GM12875 (cell line): ENCODE results near the gene MCOLN1.
A peak's percentile ranks its signal among the peaks of the same experiment; 100 is the strongest.
"Not testable (repeated sequence)": the region's sequence is repeated elsewhere in the genome, so short reads cannot be mapped to it uniquely, and the experiment has no call there.

Experiments
- H3K4me3 ChIP-seq: one replicate; pipeline ENCODE4 v1.5.1; 2011; ENCODE audit warnings: low read depth, low read length, control low read depth
- TF ChIP-seq, protein P1 (sequence below): IDR thresholded peaks from 2 replicates; pipeline ENCODE4 v1.5.1; 2011; ENCODE audit warnings: low read depth, mild to moderate bottlenecking, control low read depth, inconsistent platforms, low read length, moderate library complexity, borderline replicate concordance; ENCODE audit not compliant: insufficient read depth

Gene MCOLN1

DNA sequence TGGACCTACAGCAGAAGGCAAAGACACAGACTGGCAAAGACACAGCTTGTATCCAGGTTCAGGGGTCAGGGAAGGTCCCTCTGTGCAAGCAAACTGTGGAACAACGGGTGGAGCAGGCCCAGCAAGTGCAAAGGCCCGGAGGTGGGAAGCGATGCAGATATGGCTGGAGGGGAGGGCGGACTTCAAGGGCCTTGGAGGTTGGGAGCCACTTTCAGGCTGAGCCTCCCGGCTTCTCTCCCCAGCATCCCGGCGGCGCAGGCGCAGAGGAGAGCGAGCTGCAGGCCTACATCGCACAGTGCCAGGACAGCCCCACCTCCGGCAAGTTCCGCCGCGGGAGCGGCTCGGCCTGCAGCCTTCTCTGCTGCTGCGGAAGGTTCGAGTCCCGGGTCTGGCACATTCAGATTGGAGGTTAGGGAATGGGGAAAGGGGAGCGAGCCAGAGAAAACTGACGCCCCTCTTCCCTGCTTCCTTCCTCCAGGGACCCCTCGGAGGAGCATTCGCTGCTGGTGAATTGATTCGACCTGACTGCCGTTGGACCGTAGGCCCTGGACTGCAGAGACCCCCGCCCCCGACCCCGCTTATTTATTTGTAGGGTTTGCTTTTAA is 11.0 kb downstream of the MCOLN1 start:
- TF ChIP-seq, protein P1, sequence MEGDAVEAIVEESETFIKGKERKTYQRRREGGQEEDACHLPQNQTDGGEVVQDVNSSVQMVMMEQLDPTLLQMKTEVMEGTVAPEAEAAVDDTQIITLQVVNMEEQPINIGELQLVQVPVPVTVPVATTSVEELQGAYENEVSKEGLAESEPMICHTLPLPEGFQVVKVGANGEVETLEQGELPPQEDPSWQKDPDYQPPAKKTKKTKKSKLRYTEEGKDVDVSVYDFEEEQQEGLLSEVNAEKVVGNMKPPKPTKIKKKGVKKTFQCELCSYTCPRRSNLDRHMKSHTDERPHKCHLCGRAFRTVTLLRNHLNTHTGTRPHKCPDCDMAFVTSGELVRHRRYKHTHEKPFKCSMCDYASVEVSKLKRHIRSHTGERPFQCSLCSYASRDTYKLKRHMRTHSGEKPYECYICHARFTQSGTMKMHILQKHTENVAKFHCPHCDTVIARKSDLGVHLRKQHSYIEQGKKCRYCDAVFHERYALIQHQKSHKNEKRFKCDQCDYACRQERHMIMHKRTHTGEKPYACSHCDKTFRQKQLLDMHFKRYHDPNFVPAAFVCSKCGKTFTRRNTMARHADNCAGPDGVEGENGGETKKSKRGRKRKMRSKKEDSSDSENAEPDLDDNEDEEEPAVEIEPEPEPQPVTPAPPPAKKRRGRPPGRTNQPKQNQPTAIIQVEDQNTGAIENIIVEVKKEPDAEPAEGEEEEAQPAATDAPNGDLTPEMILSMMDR, result no peak
- peak overlapping the region; percentile 34 for H3K4me3 ChIP-seq

DNA sequence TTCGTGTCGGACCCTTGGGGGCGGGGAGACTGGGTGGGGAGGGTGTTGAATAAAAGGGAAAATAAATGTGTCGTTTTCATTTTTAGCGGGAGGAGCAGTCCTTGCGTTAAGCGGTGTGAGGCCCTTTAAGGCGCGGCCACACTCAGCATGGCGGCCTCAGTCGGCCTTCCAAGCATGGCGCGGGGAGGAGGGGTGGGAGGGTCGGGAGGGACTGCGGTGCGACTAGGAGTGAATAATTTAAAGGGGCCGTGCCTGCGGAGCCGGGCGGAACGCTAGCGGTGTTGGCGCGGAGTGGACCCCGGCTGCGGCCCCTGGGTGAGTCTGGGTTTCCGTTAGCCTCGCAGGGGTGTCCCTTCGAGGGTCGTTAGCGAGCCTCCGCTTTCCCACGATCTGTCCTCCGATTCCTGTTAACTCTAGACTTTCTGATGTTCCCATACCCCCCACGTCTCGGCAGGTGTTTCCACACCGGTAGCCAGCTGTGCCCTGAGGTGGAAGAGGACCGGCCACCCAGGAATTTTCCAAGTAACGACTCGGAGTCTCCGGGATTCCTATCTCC is 11.6 kb downstream of the MCOLN1 start:
- H3K4me3 ChIP-seq, result peak overlapping the region; percentile 99
- TF ChIP-seq, protein P1, result no peak

DNA sequence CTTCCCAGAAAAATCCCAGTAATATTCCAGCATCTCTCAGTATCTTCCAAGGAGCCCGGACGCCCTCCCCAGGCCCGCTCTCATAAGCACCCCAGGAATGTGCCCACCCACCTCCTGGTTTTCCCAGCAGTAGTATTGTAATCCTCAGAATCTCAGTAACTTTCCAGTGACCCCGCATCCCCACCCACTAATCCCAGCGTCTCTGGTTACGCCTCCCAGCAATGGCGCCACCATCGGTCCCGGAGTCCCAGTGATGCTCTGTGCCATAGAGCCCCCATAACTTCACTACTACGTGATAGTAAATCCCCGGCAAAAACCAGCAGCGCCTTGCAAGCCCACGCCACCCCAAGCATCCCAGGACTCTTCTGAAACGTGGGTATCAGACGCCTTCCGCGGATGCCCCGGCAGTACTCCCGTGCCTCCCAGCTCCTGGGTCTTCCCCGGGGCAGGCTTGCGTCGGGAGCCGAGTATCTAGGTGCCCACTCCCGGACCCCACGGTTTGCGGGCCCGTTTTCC is 12.2 kb downstream of the MCOLN1 start:
- TF ChIP-seq, protein P1, result no peak
- H3K4me3 ChIP-seq, result peak overlapping the region; percentile 99

DNA sequence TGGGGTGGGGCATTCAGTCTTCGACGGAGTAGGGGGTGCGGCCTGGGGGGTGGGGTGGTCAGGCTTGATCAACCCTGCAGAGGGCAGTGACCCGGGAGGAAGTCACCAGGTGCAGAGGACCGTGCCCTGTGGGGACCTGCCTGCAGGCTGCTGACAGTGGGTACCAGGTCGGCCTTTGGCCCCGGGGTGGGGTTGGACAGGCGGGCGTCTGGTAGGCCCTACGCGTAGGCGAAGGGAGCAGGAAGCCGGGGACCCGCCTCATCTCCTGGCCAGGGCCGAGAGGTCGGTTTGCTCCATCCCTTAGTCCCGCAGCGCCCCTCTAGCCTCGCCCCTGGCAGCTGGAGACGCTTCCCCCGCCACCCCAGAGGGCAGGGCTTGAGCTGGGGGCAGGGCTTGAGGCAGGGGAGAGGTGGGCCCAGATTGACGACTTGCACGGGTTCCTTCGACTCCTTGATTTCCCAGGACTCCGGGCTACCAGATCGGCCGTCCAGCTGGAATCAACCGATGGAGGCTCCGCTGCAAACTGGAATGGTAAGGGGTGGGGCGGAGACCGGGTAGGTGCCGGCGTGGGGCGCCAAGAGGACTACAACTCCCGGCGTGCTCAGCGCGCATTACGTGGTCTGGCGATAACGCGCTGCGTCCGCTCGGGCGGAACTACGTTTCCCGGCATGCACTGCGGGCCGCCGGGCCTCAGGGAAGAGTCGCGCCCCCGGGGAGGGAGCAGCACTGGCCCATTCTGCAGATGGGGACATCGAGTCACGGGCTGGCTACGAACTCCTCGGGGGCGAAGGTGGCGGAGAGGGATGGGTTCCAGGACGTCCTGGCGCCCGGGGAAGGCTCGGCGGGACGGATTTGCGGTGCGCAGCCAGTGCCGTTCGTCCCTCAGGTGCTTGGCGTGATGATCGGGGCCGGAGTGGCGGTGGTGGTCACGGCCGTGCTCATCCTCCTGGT is 12.9 kb downstream of the MCOLN1 start, which contains the start of gene PNPLA6:
Gene PNPLA6, plus strand, starts transcription at position 671 of the 951 bp plus-strand sequence. Its CDS starts 72 bp downstream, at position 743.
- TF ChIP-seq, protein P1, result no peak
- peak within 1 kb of the TSS; percentile 99 for H3K4me3 ChIP-seq

DNA sequence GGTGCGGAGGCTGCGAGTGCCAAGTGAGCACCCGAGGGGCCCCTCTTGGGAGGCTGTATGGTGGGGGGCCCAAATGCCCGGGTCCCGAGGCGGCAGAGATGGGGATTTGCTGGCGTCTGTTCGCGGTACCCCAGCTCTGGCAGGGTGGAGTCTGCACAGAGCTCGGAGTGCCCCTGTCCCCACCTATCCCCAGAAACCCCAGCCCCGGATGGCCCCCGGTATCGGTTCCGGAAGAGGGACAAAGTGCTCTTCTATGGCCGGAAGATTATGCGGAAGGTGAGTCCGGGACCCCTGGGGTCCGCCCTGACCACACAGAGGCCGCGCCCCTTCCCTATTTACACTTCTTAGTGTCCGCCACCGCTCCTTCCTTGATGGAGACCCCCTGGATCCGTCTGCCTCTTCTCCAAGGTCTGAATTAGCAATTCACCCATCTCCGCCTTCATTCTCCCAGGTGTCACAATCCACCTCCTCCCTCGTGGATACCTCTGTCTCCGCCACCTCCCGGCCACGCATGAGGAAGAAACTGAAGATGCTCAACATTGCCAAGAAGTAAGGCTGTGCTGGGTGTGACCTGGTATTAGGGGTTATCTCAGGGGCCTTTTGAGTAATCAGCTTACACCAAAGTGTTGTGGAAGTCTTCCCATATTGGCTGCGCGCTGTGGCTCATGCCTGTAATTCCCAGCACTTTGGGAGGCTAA is 13.7 kb downstream of the MCOLN1 start:
- TF ChIP-seq, protein P1, result no peak

DNA sequence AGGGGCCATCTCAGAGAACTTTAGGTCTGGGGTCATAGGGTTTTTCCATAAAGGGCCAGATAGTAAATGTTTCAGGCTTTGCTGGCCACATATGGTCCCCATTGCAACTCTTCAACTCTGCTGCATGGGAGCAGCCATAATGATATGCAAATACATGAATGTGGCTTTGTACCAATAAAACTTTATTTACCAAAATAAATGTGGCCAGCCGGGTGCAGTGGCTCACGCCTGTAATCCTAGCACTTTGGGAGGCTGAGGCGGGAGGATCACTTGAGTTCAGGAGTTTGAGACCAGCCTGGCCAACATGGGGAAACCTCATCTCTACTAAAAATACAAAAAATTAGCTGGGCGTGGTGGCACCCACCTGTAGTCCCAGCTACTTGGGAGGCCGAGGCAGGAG is 16.6 kb downstream of the MCOLN1 start:
- not testable (repeated sequence) for H3K4me3 ChIP-seq

More for the DNA sequence above, 13.7 kb downstream of the MCOLN1 start:
- H3K4me3 ChIP-seq, result peak overlapping the region; percentile 99
